GM18505 (cell line): ENCODE results near the gene PDCL3.

Experiments
- ATAC-seq: cut with Tn5 transposase; IDR thresholded peaks from one replicate; pipeline ENCODE4 v1.9.1; 2021; ENCODE audit not compliant: unreplicated experiment
- POLR2A ChIP-seq: IDR thresholded peaks from 4 replicates; pipeline ENCODE4 v1.6.1; 2011; ENCODE audit warnings: borderline replicate concordance; ENCODE audit not compliant: insufficient read depth, insufficient read length; ENCODE audit errors: extremely low read depth

The PDCL3 gene

DNA sequence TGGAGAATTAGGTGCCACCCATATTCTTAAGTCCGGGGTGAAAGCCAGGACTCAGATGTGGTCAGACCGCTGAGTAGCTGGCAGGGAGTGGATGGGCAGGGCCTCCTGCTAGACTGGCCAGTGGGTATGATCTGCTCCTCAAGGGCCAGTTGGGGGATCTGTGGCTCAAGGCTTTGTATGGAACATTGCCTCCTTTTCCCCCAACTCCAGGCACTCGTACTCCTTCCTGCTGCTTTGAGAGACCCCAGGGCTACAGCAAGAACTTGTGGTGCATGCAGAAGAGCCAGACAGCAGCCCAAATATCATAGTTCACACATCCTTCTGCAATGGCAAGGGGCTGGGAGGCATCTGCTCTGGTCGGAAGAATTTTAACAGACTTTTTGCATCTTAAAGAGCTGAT is 61.7 kb downstream of the PDCL3 start:
- no peak for ATAC-seq

DNA sequence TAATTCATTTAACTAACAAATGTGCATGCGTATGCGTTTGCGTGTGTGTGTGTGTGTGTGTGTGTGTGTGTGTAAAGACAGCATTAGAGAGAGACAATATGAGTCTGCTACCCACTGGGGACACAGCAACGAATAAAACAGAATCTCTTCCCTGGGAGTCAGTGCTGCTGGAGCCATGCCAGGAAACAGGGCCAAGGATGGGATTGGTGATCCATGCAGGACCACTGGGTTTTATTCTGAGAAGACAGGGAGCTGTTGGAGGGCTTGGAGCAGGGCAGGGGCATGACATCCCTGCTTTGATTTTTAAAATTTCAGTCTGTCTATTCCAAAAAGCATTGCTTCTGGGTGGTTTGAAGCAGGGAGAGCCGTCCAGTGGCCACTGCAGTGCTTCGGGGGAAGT is 62.9 kb downstream of the PDCL3 start:
- no peak for ATAC-seq

More for the DNA sequence above, 61.7 kb downstream of the PDCL3 start:
- no peak for TF ChIP-seq POLR2A

More for the DNA sequence above, 62.9 kb downstream of the PDCL3 start:
- no peak for TF ChIP-seq POLR2A
